ENCODE measurements around the gene TMEM42. TPM values are rescaled to one million over a fixed set of nuclear protein-coding genes. Genes with fewer than 3 reads are reported as not detected.

TMEM42 gene
- total RNA-seq, 1 donor from 2014 or later, result 8.8 TPM

- H3K4me3 Mint-ChIP-seq (ENCODE audit: low read depth), result no peak overlapping the region
- H3K9me3 Mint-ChIP-seq, result no peaks in the 10 kb centered on the region
- intact Hi-C loops (cut with micrococcal nuclease), result no loop called here
- no peaks in the 10 kb centered on the region for H3K36me3 Mint-ChIP-seq (ENCODE audit: low read depth)
- DNase-seq (ENCODE audit: low spot score), result no peak
- H3K27me3 Mint-ChIP-seq (ENCODE audit: low read depth), result peaks cover 2% of the 10 kb centered on the region
- no peaks in the 10 kb centered on the region for H3K4me1 Mint-ChIP-seq (ENCODE audit: low read depth)
- no peak overlapping the region for H3K27ac Mint-ChIP-seq
Measured at GRCh38 chr3:44883213-44883955, 21.7 kb downstream of the TMEM42 start.

- Mint-ChIP-seq H3K36me3 (ENCODE audit: low read depth) (no peaks in the 10 kb centered on the region), H3K4me1 (ENCODE audit: low read depth) (no peaks in the 10 kb centered on the region), H3K9me3 (no peaks in the 10 kb centered on the region), H3K27me3 (ENCODE audit: low read depth) (peaks cover 2% of the 10 kb centered on the region), H3K4me3 (ENCODE audit: low read depth) (no peak overlapping the region), H3K27ac (no peak overlapping the region)
- DNase-seq (ENCODE audit: low spot score), result no peak
- intact Hi-C loops (cut with micrococcal nuclease), result no loop called here
Measured at GRCh38 chr3:44883999-44884431, 22.3 kb downstream of the TMEM42 start.

DNA sequence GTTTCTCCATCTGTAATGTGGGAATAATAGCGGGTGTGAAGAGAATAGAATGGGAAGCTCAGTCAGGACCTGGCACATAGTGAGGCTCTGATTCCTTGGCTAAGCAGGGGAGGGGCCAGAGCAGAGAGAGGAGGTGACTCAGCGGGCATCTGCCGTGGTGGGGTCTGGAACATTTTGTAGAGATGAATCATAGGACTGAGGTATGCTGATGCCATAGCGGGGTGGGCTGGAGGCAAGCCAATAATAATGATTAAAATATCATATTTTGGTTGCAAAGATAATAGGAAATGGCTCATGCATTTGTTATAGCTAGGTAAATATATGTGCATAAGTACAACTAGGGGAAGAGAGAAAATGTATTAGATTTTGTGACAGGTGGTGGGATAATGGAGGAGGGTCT is 23.9 kb downstream of the TMEM42 start:
- no peak overlapping the region for H3K27ac Mint-ChIP-seq
- peaks cover 2% of the 10 kb centered on the region for H3K27me3 Mint-ChIP-seq (ENCODE audit: low read depth)
- intact Hi-C loops (cut with micrococcal nuclease), result no loop called here
- no peak overlapping the region for H3K4me3 Mint-ChIP-seq (ENCODE audit: low read depth)
- H3K36me3 Mint-ChIP-seq (ENCODE audit: low read depth), result no peaks in the 10 kb centered on the region
- H3K4me1 Mint-ChIP-seq (ENCODE audit: low read depth), result no peaks in the 10 kb centered on the region
- H3K9me3 Mint-ChIP-seq, result no peaks in the 10 kb centered on the region
- DNase-seq (ENCODE audit: low spot score), result no peak

GRCh38 chr3:44886561-44886960 is 24.8 kb downstream of the TMEM42 start:
- Mint-ChIP-seq H3K4me3 (ENCODE audit: low read depth) (no peak overlapping the region), H3K27me3 (ENCODE audit: low read depth) (peaks cover 2% of the 10 kb centered on the region), H3K4me1 (ENCODE audit: low read depth) (no peaks in the 10 kb centered on the region), H3K27ac (no peak overlapping the region), H3K9me3 (no peaks in the 10 kb centered on the region), H3K36me3 (ENCODE audit: low read depth) (no peaks in the 10 kb centered on the region)
- no peak for DNase-seq (ENCODE audit: low spot score)
- intact Hi-C loops (cut with micrococcal nuclease), result no loop called here

DNA sequence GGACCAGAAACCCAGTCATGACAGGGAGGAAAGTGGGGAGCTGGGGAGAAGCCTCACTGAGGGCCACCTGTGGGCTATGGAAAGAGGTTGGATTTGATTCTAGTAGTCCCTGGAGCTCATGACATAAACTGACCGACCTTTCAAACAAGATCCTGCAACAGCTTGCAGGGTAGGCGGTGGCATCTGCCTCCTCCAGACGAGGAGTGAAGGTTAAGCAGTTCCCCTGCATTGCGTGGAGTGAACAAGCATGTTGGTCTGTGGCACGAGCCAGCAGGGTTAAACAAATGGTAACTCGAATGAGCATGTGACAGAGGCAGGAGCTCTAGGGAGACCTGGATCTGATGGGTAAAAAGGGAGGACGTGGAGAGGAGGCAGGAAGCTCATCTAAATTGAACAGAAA is 25.4 kb downstream of the TMEM42 start:
- H3K36me3 Mint-ChIP-seq (ENCODE audit: low read depth), result no peaks in the 10 kb centered on the region
- intact Hi-C loops (cut with micrococcal nuclease), result no loop called here
- DNase-seq (ENCODE audit: low spot score), result no peak
- H3K4me1 Mint-ChIP-seq (ENCODE audit: low read depth), result no peaks in the 10 kb centered on the region
- H3K4me3 Mint-ChIP-seq (ENCODE audit: low read depth), result no peak overlapping the region
- peaks cover 2% of the 10 kb centered on the region for H3K27me3 Mint-ChIP-seq (ENCODE audit: low read depth)
- no peaks in the 10 kb centered on the region for H3K9me3 Mint-ChIP-seq
- H3K27ac Mint-ChIP-seq, result no peak overlapping the region

DNA sequence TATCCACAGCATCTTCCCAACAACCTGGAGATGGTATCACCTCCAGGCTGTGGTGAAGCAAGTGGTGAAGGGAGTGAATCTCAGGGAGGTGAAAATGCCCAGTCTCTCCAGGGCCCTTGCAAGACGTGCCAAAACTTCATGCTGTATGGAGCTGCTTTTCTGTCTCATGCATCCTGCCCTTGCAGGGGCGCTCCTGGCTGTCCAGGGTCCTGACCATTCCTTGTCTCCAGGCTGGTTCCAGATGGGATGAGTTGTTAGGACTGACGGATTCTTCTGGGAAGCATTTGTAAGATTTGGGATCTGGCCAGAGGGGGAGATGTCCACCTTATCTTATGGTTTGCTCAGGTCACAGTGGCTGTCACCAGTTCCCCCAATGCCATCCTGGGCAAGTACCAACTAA is 28.5 kb downstream of the TMEM42 start:
- DNase-seq (ENCODE audit: low spot score), result no peak
- Mint-ChIP-seq H3K9me3 (no peaks in the 10 kb centered on the region), H3K36me3 (ENCODE audit: low read depth) (no peaks in the 10 kb centered on the region), H3K4me1 (ENCODE audit: low read depth) (no peaks in the 10 kb centered on the region), H3K4me3 (ENCODE audit: low read depth) (no peak overlapping the region), H3K27me3 (ENCODE audit: low read depth) (no peaks in the 10 kb centered on the region), H3K27ac (no peak overlapping the region)
- intact Hi-C loops (cut with micrococcal nuclease), result no loop called here

DNA sequence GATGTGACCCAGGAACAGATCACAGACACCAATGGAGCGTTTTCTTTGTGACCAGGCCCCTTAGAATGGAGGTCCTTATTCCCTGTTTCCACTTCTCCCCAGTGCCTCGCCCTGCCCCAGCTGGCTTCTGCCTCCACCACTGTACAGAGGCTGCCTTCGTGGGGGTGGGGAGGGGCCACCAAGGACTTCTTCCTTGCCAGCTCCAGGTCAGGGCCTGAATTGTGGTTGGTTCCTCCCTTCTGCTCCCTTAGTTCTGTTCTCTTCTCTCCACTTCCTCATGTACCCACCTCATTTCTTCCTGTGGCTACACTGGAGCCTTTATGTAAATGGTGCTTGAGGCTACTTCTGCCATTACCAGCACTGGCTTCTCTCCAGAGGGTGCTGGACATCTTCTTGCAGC is 29.1 kb downstream of the TMEM42 start:
- intact Hi-C loops (cut with micrococcal nuclease), result no loop called here
- no peaks in the 10 kb centered on the region for H3K36me3 Mint-ChIP-seq (ENCODE audit: low read depth)
- H3K27me3 Mint-ChIP-seq (ENCODE audit: low read depth), result no peaks in the 10 kb centered on the region
- H3K4me1 Mint-ChIP-seq (ENCODE audit: low read depth), result no peaks in the 10 kb centered on the region
- no peak overlapping the region for H3K4me3 Mint-ChIP-seq (ENCODE audit: low read depth)
- no peak overlapping the region for H3K27ac Mint-ChIP-seq
- no peak for DNase-seq (ENCODE audit: low spot score)
- H3K9me3 Mint-ChIP-seq, result no peaks in the 10 kb centered on the region

- no peak overlapping the region for H3K4me3 Mint-ChIP-seq (ENCODE audit: low read depth)
- no peaks in the 10 kb centered on the region for H3K4me1 Mint-ChIP-seq (ENCODE audit: low read depth)
- no peaks in the 10 kb centered on the region for H3K36me3 Mint-ChIP-seq (ENCODE audit: low read depth)
- no peaks in the 10 kb centered on the region for H3K9me3 Mint-ChIP-seq
- intact Hi-C loops (cut with micrococcal nuclease), result no loop called here
- no peak overlapping the region for H3K27ac Mint-ChIP-seq
- no peaks in the 10 kb centered on the region for H3K27me3 Mint-ChIP-seq (ENCODE audit: low read depth)
- DNase-seq (ENCODE audit: low spot score), result no peak
Measured at GRCh38 chr3:44892689-44893088, 31.0 kb downstream of the TMEM42 start.

DNA sequence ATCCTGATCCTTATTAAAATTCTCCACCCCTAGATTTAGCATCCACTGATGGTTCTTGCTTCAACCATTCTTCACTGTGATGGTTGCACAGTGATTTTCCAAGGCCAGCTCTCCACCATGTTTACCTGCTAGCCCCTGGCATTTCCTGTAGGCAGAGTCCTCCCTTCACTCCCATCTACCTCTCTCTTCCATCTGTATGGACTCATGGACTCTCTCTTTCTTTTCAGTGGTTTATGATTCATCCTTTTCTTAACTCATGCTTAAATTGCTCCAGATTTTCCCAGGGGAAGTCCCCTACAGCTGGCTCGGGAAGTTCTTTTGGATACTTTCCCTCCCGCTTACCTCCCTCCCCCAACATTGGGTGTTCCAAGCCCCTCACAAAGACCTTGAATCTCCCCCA is 31.4 kb downstream of the TMEM42 start:
- no peaks in the 10 kb centered on the region for H3K9me3 Mint-ChIP-seq
- no peak overlapping the region for H3K4me3 Mint-ChIP-seq (ENCODE audit: low read depth)
- no peaks in the 10 kb centered on the region for H3K4me1 Mint-ChIP-seq (ENCODE audit: low read depth)
- no peak overlapping the region for H3K27ac Mint-ChIP-seq
- H3K36me3 Mint-ChIP-seq (ENCODE audit: low read depth), result no peaks in the 10 kb centered on the region
- DNase-seq (ENCODE audit: low spot score), result no peak
- H3K27me3 Mint-ChIP-seq (ENCODE audit: low read depth), result no peaks in the 10 kb centered on the region
- intact Hi-C loops (cut with micrococcal nuclease), result no loop called here

GRCh38 chr3:44894485-44894884 is 32.8 kb downstream of the TMEM42 start:
- Mint-ChIP-seq H3K4me1 (ENCODE audit: low read depth) (no peaks in the 10 kb centered on the region), H3K4me3 (ENCODE audit: low read depth) (no peak overlapping the region), H3K36me3 (ENCODE audit: low read depth) (no peaks in the 10 kb centered on the region), H3K9me3 (no peaks in the 10 kb centered on the region), H3K27me3 (ENCODE audit: low read depth) (no peaks in the 10 kb centered on the region), H3K27ac (no peak overlapping the region)
- no peak for DNase-seq (ENCODE audit: low spot score)
- intact Hi-C loops (cut with micrococcal nuclease), result no loop called here

GRCh38 chr3:44896440-44896839 is 34.7 kb downstream of the TMEM42 start:
- no peak for DNase-seq (ENCODE audit: low spot score)
- Mint-ChIP-seq H3K4me3 (ENCODE audit: low read depth) (no peak overlapping the region), H3K9me3 (no peaks in the 10 kb centered on the region), H3K4me1 (ENCODE audit: low read depth) (peaks cover 3% of the 10 kb centered on the region), H3K27ac (no peak overlapping the region), H3K27me3 (ENCODE audit: low read depth) (no peaks in the 10 kb centered on the region), H3K36me3 (ENCODE audit: low read depth) (no peaks in the 10 kb centered on the region)
- intact Hi-C loops (cut with micrococcal nuclease), result no loop called here

DNA sequence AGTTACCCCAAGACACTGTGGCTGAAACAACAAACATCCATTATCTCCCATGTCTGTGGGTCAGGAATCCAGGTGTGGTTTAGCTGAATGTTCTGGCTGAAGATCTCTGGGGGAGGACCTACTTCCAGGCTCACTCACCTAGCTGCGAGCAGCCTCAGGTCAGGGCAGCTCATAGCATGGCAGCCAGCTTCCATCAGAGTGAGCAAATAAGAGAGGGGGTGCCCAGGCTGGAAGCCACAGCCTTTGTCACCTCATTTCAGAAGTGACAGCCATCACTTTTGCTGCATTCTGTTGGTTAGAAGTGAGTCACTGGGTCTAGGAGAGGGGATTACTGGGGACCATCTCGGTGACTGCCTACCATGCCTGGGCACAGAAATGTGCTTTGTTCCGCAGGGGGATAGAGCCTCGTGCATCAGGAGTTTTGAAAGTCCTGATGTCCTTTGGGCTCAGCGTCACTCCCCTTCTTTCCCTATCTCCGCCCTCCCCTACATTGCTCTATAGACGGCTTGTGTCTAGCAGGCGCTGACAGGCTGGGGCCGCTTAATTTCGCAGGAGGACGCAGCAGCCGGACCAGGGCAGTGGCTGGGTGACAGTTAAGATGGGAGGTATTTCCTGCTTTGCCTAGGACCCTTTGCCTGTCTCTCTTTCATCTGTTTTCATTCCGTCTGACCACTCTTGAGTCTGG is 38.1 kb downstream of the TMEM42 start:
- Mint-ChIP-seq H3K4me1 (ENCODE audit: low read depth) (peaks cover 3% of the 10 kb centered on the region), H3K9me3 (no peaks in the 10 kb centered on the region), H3K27me3 (ENCODE audit: low read depth) (no peaks in the 10 kb centered on the region), H3K4me3 (ENCODE audit: low read depth) (no peak overlapping the region), H3K36me3 (ENCODE audit: low read depth) (no peaks in the 10 kb centered on the region), H3K27ac (no peak overlapping the region)
- no peak for DNase-seq (ENCODE audit: low spot score)
- intact Hi-C loops (cut with micrococcal nuclease), result no loop called here

- Mint-ChIP-seq H3K9me3 (no peaks in the 10 kb centered on the region), H3K4me3 (ENCODE audit: low read depth) (no peak overlapping the region), H3K4me1 (ENCODE audit: low read depth) (peaks cover 3% of the 10 kb centered on the region), H3K27me3 (ENCODE audit: low read depth) (no peaks in the 10 kb centered on the region), H3K27ac (no peak overlapping the region), H3K36me3 (ENCODE audit: low read depth) (no peaks in the 10 kb centered on the region)
- no peak for DNase-seq (ENCODE audit: low spot score)
- intact Hi-C loops (cut with micrococcal nuclease), result no loop called here
Measured at GRCh38 chr3:44902628-44903027, 40.9 kb downstream of the TMEM42 start.

Measured in activated T-helper 2 cell treated with anti-CD3 and anti-CD28 coated beads, Interferon-gamma antibody, Interleukin-2, Interleukin-4, amounts not matched to agents 10 μg/mL and 5 μg/mL and 100 μg/mL, durations not matched to agents 14 hours and 24 hours and 36 hours (primary cell).